Endodermal cell (in vitro differentiated cells): ENCODE results near the gene TRIO. TPM values are rescaled to one million over a fixed set of nuclear protein-coding genes. Genes with fewer than 3 reads are reported as not detected.

Source experiments
- DNase-seq: peaks from one replicate; pipeline ENCODE4 v3.0.0-alpha.2; 2017
- H3K27ac ChIP-seq: 2 replicates; pipeline ENCODE4 v1.5.1; 2013; ENCODE audit warnings: mild to moderate bottlenecking, low read depth, low read length, moderate library complexity
- H3K27me3 ChIP-seq: 2 replicates; pipeline ENCODE4 v1.6.1; 2013; ENCODE audit warnings: mild to moderate bottlenecking, low read length, moderate library complexity; ENCODE audit not compliant: insufficient read depth, control insufficient read depth, poor library complexity, severe bottlenecking
- H3K36me3 ChIP-seq: 2 replicates; pipeline ENCODE4 v1.7.0; 2013; ENCODE audit warnings: mild to moderate bottlenecking, low read length, moderate library complexity; ENCODE audit not compliant: control insufficient read depth, insufficient read depth
- H3K4me1 ChIP-seq: one replicate; pipeline ENCODE4 v1.7.0; 2013; ENCODE audit warnings: low read length; ENCODE audit not compliant: control insufficient read depth, insufficient read depth
- H3K4me3 ChIP-seq: 2 replicates; pipeline ENCODE4 v1.5.1; 2013; ENCODE audit warnings: mild to moderate bottlenecking, low read length, moderate library complexity
- H3K9ac ChIP-seq: 2 replicates; pipeline ENCODE4 v1.6.1; 2013; ENCODE audit warnings: mild to moderate bottlenecking, low read length, moderate library complexity; ENCODE audit not compliant: poor library complexity, severe bottlenecking; ENCODE audit errors: extremely low read depth
- H3K9me3 ChIP-seq: 2 replicates; pipeline ENCODE4 v1.6.1; 2013; ENCODE audit warnings: mild to moderate bottlenecking, low read length, moderate library complexity; ENCODE audit not compliant: control insufficient read depth
- H3K27ac Mint-ChIP-seq: 2 replicates; pipeline ENCODE4 v1.8.0; 2020; ENCODE audit warnings: mixed read lengths
- H3K27me3 Mint-ChIP-seq: 2 replicates; pipeline ENCODE4 v1.8.0; 2021; ENCODE audit warnings: mild to moderate bottlenecking, mixed read lengths; ENCODE audit not compliant: insufficient read depth
- H3K36me3 Mint-ChIP-seq: 2 replicates; pipeline ENCODE4 v1.8.0; 2020; ENCODE audit warnings: low read depth, mixed read lengths
- H3K4me1 Mint-ChIP-seq: 2 replicates; pipeline ENCODE4 v1.8.0; 2020; ENCODE audit warnings: mixed read lengths
- H3K4me3 Mint-ChIP-seq: 2 replicates; pipeline ENCODE4 v1.8.0; 2020; ENCODE audit warnings: mild to moderate bottlenecking, moderate library complexity, mixed read lengths
- H3K9me3 Mint-ChIP-seq: 2 replicates; pipeline ENCODE4 v1.8.0; 2020; ENCODE audit warnings: mild to moderate bottlenecking, mixed read lengths
- CTCF ChIP-seq: fragments of 200-600 bp; sonication (generic); conservative IDR thresholded peaks from 2 replicates; pipeline ENCODE4 v1.5.0; 2021; ENCODE audit warnings: antibody characterized with exemption, mild to moderate bottlenecking
- WGBS, 2 experiments: methylation state at CpG; one replicate each; pipeline versions ENCODE4 v1.1.5 to v1.1.7; 2013; ENCODE audit warnings: missing lambda C conversion rate in 2 of 2, mixed read lengths in 1 of 2; ENCODE audit not compliant: insufficient coverage in 1 of 2, insufficient read length in 1 of 2; 5-methylcytosine and 5-hydroxymethylcytosine counted together
- total RNA-seq, 2 donors: library from RNA; stranded (reverse); fragmentation: NEBNext Ultra II Directional in 1 of 2; extraction: Animal tissue kit (Norgen Biotek cat#: 25700) in 1 of 2; gene quantifications; 2 replicates in 1 of 2; 3 replicates in 1 of 2; pipeline ENCODE4 v1.2.1, GENCODE V29; 2021

The TRIO gene
- total RNA-seq, 2 donors from 2014 or later, result 88.3 to 109 TPM

- H3K27ac Mint-ChIP-seq, result no peak overlapping the region
- H3K36me3 Mint-ChIP-seq, result no peaks in the 10 kb centered on the region
- DNase-seq, result no peak
- Histone ChIP-seq H3K27ac (no peak overlapping the region), H3K4me3 (no peak overlapping the region), H3K4me1 (no peaks in the 10 kb centered on the region), H3K9me3 (no peaks in the 10 kb centered on the region), H3K36me3 (no peaks in the 10 kb centered on the region), H3K27me3 (no peaks in the 10 kb centered on the region), H3K9ac (no peak overlapping the region)
- H3K9me3 Mint-ChIP-seq, result peaks cover 2% of the 10 kb centered on the region
- no peak for TF ChIP-seq CTCF
- H3K27me3 Mint-ChIP-seq, result no peaks in the 10 kb centered on the region
- H3K4me1 Mint-ChIP-seq, result no peaks in the 10 kb centered on the region
- 88 to 97% methylated on average over 11 to 12 of the region's 12 CpGs for WGBS, 2 experiments
- H3K4me3 Mint-ChIP-seq, result no peak overlapping the region
Measured at GRCh38 chr5:14523243-14524034, 380.3 kb downstream of the TRIO start.

- H3K9me3 ChIP-seq, result no peaks in the 10 kb centered on the region
- no peak overlapping the region for H3K27ac ChIP-seq
- no peaks in the 10 kb centered on the region for H3K36me3 Mint-ChIP-seq
- no peaks in the 10 kb centered on the region for H3K36me3 ChIP-seq
- H3K4me1 ChIP-seq, result no peaks in the 10 kb centered on the region
- no peaks in the 10 kb centered on the region for H3K9me3 Mint-ChIP-seq
- no peaks in the 10 kb centered on the region for H3K4me1 Mint-ChIP-seq
- H3K4me3 ChIP-seq, result no peak overlapping the region
- TF ChIP-seq CTCF, result no peak
- H3K27me3 Mint-ChIP-seq, result no peaks in the 10 kb centered on the region
- H3K4me3 Mint-ChIP-seq, result no peak overlapping the region
- no peak for DNase-seq
- WGBS, 2 experiments, result 93 to 100% methylated on average over 2 to 4 of the region's 4 CpGs
- H3K9ac ChIP-seq, result no peak overlapping the region
- H3K27me3 ChIP-seq, result no peaks in the 10 kb centered on the region
- H3K27ac Mint-ChIP-seq, result no peak overlapping the region
Measured at GRCh38 chr5:14525397-14525796, 382.3 kb downstream of the TRIO start.

- no peak overlapping the region for H3K4me3 ChIP-seq
- H3K27ac Mint-ChIP-seq, result no peak overlapping the region
- H3K36me3 Mint-ChIP-seq, result no peaks in the 10 kb centered on the region
- no peaks in the 10 kb centered on the region for H3K36me3 ChIP-seq
- no peaks in the 10 kb centered on the region for H3K4me1 ChIP-seq
- no peak for DNase-seq
- H3K9ac ChIP-seq, result no peak overlapping the region
- H3K27ac ChIP-seq, result no peak overlapping the region
- no peak for TF ChIP-seq CTCF
- WGBS, 2 experiments, result 89 to 100% methylated on average over 2 of the region's 2 CpGs
- H3K27me3 ChIP-seq, result no peaks in the 10 kb centered on the region
- no peaks in the 10 kb centered on the region for H3K9me3 ChIP-seq
- no peaks in the 10 kb centered on the region for H3K27me3 Mint-ChIP-seq
- H3K4me3 Mint-ChIP-seq, result no peak overlapping the region
- no peaks in the 10 kb centered on the region for H3K4me1 Mint-ChIP-seq
- H3K9me3 Mint-ChIP-seq, result no peaks in the 10 kb centered on the region
Measured at GRCh38 chr5:14526493-14526892, 383.4 kb downstream of the TRIO start.
